HepG2 (cell line): ENCODE measurements around the gene SMAD3. TPM values are rescaled to one million over a fixed set of nuclear protein-coding genes. Genes with fewer than 3 reads are reported as not detected.

Source experiments
- GPBP1L1 ChIP-seq: sonication (generic); formaldehyde crosslinking; IDR thresholded peaks from 2 replicates; pipeline ENCODE4 v1.5.0; 2020; ENCODE audit warnings: mild to moderate bottlenecking, missing genetic modification reagents
- YY1 ChIP-seq: IDR thresholded peaks from 2 replicates; pipeline ENCODE4 v1.6.1; 2011; ENCODE audit warnings: low read length, low read depth, moderate library complexity, mild to moderate bottlenecking; ENCODE audit not compliant: insufficient read depth, insufficient replicate concordance
- ZBTB46 ChIP-seq: sonication (generic); formaldehyde crosslinking; IDR thresholded peaks from 2 replicates; pipeline ENCODE4 v1.4.0; 2020; ENCODE audit warnings: mild to moderate bottlenecking, missing genetic modification reagents, borderline replicate concordance
- ZNF788 ChIP-seq: sonication (generic); formaldehyde crosslinking; IDR thresholded peaks from 2 replicates; pipeline ENCODE4 v1.5.0; 2020; ENCODE audit warnings: mild to moderate bottlenecking, missing genetic modification reagents, borderline replicate concordance
- polyA plus RNA-seq, 8 experiments: library from polyadenylated mRNA; depleted of rRNA in 3 of 8; stranded (reverse) in 7 of 8; unstranded in 1 of 8; fragments of >200 nt; fragmentation: Illumina TruSeq in 4 of 8; extraction: Trizol in 4 of 8; gene quantifications; 2 replicates each; pipeline versions ENCODE4 v1.2.1 to v1.2.3, GENCODE V29; 2011 to 2016; ENCODE audit warnings: low read depth in 4 of 8, missing spikeins in 1 of 8, mixed read lengths in 1 of 8; ENCODE audit not compliant: insufficient read depth in 1 of 8
- total RNA-seq, 5 experiments: library from RNA; depleted of rRNA; stranded (reverse); fragments of >200 nt; fragmentation: Illumina TruSeq; extraction: Trizol; gene quantifications; 2 replicates each; pipeline ENCODE4 v1.2.3, GENCODE V29; 2016; ENCODE audit warnings: low read depth in 1 of 5
- TF ChIP-seq, protein P1 (sequence below): sonication (generic); formaldehyde crosslinking; IDR thresholded peaks from 2 replicates; pipeline ENCODE4 v1.4.0; 2020; ENCODE audit warnings: missing genetic modification reagents
- TF ChIP-seq, protein P2 (sequence below): sonication (generic); formaldehyde crosslinking; IDR thresholded peaks from 2 replicates; pipeline ENCODE4 v1.4.0; 2020; ENCODE audit warnings: missing genetic modification reagents, borderline replicate concordance
- TF ChIP-seq, protein P3 (sequence below): sonication (generic); formaldehyde crosslinking; IDR thresholded peaks from 2 replicates; pipeline ENCODE4 v1.4.0; 2020; ENCODE audit warnings: missing genetic modification reagents, borderline replicate concordance
- TF ChIP-seq, protein P4 (sequence below): sonication (generic); formaldehyde crosslinking; IDR thresholded peaks from 2 replicates; pipeline ENCODE4 v1.5.0; 2020; ENCODE audit warnings: missing genetic modification reagents
- TF ChIP-seq, protein P5 (sequence below): sonication (generic); formaldehyde crosslinking; IDR thresholded peaks from 2 replicates; pipeline ENCODE4 v1.8.0; 2022; ENCODE audit warnings: mild to moderate bottlenecking, missing genetic modification reagents, borderline replicate concordance

SMAD3 gene
- total and polyA plus RNA-seq, 2 of the 13 experiments (the other 11 are each of a cell fraction or from before 2014, with no cell fraction given) = 8.6 to 56.3 TPM

DNA sequence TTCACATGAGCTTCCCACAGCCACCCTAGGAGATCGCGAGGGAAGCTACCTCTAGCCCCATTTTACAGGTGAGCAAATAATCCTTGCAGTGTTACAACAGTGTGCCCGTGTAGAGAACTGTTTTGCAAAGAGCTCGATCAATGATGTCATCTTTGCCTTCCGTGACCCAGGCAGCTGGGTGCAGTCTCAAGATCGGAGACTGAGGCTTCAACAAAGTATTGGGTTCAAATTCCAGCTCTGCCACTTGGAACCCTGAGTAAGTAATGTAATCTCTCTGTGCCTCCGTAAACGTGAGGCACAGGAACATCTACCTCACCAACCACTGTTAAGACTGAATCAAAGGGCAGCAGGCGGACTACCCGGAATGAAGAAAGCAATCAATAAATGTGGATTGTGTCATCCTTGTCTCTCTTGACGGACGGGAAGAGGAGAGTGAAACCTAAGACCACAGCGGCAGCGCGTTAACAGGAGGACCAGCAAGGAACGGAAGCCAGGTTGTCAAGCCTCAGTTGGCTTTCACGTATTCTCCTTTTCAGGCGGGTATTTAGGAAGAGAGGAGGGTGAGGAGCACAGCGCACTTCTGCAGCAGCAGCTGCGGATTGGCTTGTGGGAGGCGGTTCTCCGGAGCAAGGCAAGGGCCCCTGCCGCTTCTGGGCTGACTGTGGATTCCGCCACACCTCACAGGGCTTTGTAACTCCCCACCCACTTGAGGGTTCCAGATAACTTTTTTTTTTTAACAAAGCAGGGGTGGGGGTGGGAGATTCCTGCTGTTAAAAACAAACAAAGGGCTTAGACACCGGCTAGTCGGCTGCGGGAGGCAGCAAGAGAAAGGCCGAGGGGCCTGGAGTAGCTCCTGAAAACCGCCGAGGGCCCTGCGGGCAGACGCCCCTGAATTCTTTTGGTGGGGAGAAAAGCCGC is 1.5 kb upstream of the SMAD3 start (continued):
- TF ChIP-seq, protein P1, sequence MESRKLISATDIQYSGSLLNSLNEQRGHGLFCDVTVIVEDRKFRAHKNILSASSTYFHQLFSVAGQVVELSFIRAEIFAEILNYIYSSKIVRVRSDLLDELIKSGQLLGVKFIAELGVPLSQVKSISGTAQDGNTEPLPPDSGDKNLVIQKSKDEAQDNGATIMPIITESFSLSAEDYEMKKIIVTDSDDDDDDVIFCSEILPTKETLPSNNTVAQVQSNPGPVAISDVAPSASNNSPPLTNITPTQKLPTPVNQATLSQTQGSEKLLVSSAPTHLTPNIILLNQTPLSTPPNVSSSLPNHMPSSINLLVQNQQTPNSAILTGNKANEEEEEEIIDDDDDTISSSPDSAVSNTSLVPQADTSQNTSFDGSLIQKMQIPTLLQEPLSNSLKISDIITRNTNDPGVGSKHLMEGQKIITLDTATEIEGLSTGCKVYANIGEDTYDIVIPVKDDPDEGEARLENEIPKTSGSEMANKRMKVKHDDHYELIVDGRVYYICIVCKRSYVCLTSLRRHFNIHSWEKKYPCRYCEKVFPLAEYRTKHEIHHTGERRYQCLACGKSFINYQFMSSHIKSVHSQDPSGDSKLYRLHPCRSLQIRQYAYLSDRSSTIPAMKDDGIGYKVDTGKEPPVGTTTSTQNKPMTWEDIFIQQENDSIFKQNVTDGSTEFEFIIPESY (CRISPR knock-in tag) = 0 out of 2 replicates have a peak, but pooled peaks have one; percentile 6
- TF ChIP-seq, protein P2, sequence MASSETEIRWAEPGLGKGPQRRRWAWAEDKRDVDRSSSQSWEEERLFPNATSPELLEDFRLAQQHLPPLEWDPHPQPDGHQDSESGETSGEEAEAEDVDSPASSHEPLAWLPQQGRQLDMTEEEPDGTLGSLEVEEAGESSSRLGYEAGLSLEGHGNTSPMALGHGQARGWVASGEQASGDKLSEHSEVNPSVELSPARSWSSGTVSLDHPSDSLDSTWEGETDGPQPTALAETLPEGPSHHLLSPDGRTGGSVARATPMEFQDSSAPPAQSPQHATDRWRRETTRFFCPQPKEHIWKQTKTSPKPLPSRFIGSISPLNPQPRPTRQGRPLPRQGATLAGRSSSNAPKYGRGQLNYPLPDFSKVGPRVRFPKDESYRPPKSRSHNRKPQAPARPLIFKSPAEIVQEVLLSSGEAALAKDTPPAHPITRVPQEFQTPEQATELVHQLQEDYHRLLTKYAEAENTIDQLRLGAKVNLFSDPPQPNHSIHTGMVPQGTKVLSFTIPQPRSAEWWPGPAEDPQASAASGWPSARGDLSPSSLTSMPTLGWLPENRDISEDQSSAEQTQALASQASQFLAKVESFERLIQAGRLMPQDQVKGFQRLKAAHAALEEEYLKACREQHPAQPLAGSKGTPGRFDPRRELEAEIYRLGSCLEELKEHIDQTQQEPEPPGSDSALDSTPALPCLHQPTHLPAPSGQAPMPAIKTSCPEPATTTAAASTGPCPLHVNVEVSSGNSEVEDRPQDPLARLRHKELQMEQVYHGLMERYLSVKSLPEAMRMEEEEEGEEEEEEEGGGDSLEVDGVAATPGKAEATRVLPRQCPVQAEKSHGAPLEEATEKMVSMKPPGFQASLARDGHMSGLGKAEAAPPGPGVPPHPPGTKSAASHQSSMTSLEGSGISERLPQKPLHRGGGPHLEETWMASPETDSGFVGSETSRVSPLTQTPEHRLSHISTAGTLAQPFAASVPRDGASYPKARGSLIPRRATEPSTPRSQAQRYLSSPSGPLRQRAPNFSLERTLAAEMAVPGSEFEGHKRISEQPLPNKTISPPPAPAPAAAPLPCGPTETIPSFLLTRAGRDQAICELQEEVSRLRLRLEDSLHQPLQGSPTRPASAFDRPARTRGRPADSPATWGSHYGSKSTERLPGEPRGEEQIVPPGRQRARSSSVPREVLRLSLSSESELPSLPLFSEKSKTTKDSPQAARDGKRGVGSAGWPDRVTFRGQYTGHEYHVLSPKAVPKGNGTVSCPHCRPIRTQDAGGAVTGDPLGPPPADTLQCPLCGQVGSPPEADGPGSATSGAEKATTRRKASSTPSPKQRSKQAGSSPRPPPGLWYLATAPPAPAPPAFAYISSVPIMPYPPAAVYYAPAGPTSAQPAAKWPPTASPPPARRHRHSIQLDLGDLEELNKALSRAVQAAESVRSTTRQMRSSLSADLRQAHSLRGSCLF (CRISPR knock-in tag) = no peak
- TF ChIP-seq ZNF788 = peak; percentile 64; the same call in 1 of the 2 replicates
- TF ChIP-seq, protein P3, sequence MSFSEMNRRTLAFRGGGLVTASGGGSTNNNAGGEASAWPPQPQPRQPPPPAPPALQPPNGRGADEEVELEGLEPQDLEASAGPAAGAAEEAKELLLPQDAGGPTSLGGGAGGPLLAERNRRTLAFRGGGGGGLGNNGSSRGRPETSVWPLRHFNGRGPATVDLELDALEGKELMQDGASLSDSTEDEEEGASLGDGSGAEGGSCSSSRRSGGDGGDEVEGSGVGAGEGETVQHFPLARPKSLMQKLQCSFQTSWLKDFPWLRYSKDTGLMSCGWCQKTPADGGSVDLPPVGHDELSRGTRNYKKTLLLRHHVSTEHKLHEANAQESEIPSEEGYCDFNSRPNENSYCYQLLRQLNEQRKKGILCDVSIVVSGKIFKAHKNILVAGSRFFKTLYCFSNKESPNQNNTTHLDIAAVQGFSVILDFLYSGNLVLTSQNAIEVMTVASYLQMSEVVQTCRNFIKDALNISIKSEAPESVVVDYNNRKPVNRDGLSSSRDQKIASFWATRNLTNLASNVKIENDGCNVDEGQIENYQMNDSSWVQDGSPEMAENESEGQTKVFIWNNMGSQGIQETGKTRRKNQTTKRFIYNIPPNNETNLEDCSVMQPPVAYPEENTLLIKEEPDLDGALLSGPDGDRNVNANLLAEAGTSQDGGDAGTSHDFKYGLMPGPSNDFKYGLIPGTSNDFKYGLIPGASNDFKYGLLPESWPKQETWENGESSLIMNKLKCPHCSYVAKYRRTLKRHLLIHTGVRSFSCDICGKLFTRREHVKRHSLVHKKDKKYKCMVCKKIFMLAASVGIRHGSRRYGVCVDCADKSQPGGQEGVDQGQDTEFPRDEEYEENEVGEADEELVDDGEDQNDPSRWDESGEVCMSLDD (CRISPR knock-in tag) = 0 out of 2 replicates have a peak, but pooled peaks have one; percentile 46
- TF ChIP-seq ZBTB46 (CRISPR knock-in tag) = peak; percentile 65; the same call in 1 of the 2 replicates
- TF ChIP-seq, protein P4, sequence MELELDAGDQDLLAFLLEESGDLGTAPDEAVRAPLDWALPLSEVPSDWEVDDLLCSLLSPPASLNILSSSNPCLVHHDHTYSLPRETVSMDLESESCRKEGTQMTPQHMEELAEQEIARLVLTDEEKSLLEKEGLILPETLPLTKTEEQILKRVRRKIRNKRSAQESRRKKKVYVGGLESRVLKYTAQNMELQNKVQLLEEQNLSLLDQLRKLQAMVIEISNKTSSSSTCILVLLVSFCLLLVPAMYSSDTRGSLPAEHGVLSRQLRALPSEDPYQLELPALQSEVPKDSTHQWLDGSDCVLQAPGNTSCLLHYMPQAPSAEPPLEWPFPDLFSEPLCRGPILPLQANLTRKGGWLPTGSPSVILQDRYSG = no peak
- TF ChIP-seq, protein P5, sequence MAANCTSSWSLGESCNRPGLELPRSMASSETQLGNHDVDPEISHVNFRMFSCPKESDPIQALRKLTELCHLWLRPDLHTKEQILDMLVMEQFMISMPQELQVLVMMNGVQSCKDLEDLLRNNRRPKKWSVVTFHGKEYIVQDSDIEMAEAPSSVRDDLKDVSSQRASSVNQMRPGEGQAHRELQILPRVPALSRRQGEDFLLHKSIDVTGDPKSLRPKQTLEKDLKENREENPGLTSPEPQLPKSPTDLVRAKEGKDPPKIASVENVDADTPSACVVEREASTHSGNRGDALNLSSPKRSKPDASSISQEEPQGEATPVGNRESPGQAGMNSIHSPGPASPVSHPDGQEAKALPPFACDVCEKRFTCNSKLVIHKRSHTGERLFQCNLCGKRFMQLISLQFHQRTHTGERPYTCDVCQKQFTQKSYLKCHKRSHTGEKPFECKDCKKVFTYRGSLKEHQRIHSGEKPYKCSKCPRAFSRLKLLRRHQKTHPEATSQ (CRISPR knock-in tag) = peak; percentile 83; the same call in 1 of the 2 replicates
- peak; percentile 21 for TF ChIP-seq YY1
- no peak for TF ChIP-seq GPBP1L1
